Kidney epithelial cell (primary cell): ENCODE measurements around the gene OLIG3. TPM values are rescaled to one million over a fixed set of nuclear protein-coding genes. Genes with fewer than 3 reads are reported as not detected.

ENCODE experiments used
- DNase-seq: peaks from one replicate; pipeline ENCODE4 v3.0.0-alpha.2; 2010; ENCODE audit warnings: low read depth
- H3K27me3 ChIP-seq: 2 replicates; pipeline ENCODE4 v1.6.0; 2011; ENCODE audit warnings: low read length; ENCODE audit not compliant: control insufficient read depth, insufficient read depth
- H3K36me3 ChIP-seq: 2 replicates; pipeline ENCODE4 v1.5.1; 2011; ENCODE audit warnings: low read length; ENCODE audit not compliant: control insufficient read depth, insufficient read depth
- H3K4me3 ChIP-seq: 2 replicates; pipeline ENCODE4 v1.5.1; 2011; ENCODE audit warnings: low read depth, mild to moderate bottlenecking, control low read depth, low read length
- CTCF ChIP-seq: IDR thresholded peaks from 2 replicates; pipeline ENCODE4 v1.5.1; 2011; ENCODE audit warnings: mild to moderate bottlenecking, moderate library complexity, low read length, control low read depth, inconsistent platforms; ENCODE audit not compliant: insufficient read depth, poor library complexity, severe bottlenecking
- total RNA-seq: library from RNA; depleted of rRNA; stranded (reverse); fragments of >200 nt; gene quantifications from 2 replicates; pipeline ENCODE4 v1.2.3, GENCODE V29; 2015

The OLIG3 gene
- total RNA-seq, 1 donor from 2014 or later, result not detected

GRCh38 chr6:137486416-137486815 is 7.8 kb downstream of the OLIG3 start:
- no peak for DNase-seq
- Histone ChIP-seq H3K27me3 (peaks cover 65% of the 10 kb centered on the region), H3K4me3 (no peak overlapping the region), H3K36me3 (no peaks in the 10 kb centered on the region)
- no peak for TF ChIP-seq CTCF

- H3K27me3 ChIP-seq, result peaks cover 17% of the 10 kb centered on the region
- H3K4me3 ChIP-seq, result no peak overlapping the region
- DNase-seq, result no peak
- no peaks in the 10 kb centered on the region for H3K36me3 ChIP-seq
- TF ChIP-seq CTCF, result no peak
Measured at GRCh38 chr6:137480431-137480830, 13.8 kb downstream of the OLIG3 start.

- no peak for TF ChIP-seq CTCF
- H3K4me3 ChIP-seq, result no peak overlapping the region
- peaks cover 11% of the 10 kb centered on the region for H3K27me3 ChIP-seq
- DNase-seq, result no peak
- no peaks in the 10 kb centered on the region for H3K36me3 ChIP-seq
Measured at GRCh38 chr6:137475103-137475502, 19.1 kb downstream of the OLIG3 start.

GRCh38 chr6:137473598-137473997 is 20.6 kb downstream of the OLIG3 start:
- no peak overlapping the region for H3K4me3 ChIP-seq
- peaks cover 8% of the 10 kb centered on the region for H3K27me3 ChIP-seq

GRCh38 chr6:137472641-137473137 is 21.5 kb downstream of the OLIG3 start:
- no peak for TF ChIP-seq CTCF
- no peak for DNase-seq
- Histone ChIP-seq H3K27me3 (peaks cover 8% of the 10 kb centered on the region), H3K4me3 (no peak overlapping the region), H3K36me3 (no peaks in the 10 kb centered on the region)

More at GRCh38 chr6:137473598-137473997, 20.6 kb downstream of the OLIG3 start:
- no peaks in the 10 kb centered on the region for H3K36me3 ChIP-seq
- TF ChIP-seq CTCF, result no peak
- DNase-seq, result no peak

GRCh38 chr6:137471986-137472385 is 22.2 kb downstream of the OLIG3 start:
- DNase-seq, result no peak
- Histone ChIP-seq H3K27me3 (peaks cover 8% of the 10 kb centered on the region), H3K4me3 (no peak overlapping the region), H3K36me3 (no peaks in the 10 kb centered on the region)
- TF ChIP-seq CTCF, result no peak
